HG02623 (cell line): ENCODE results near the gene DEAF1.
"Not testable (repeated sequence)": the region's sequence is repeated elsewhere in the genome, so short reads cannot be mapped to it uniquely, and the experiment has no call there.

Experiments
- ATAC-seq: cut with Tn5 transposase; IDR thresholded peaks from one replicate; pipeline ENCODE4 v1.9.1; 2021; ENCODE audit warnings: moderate library complexity; ENCODE audit not compliant: unreplicated experiment

DEAF1 gene

GRCh38 chr11:680970-681369, 14.1 kb downstream of the DEAF1 start:
- no peak for ATAC-seq

GRCh38 chr11:680476-680875, 14.5 kb downstream of the DEAF1 start:
- no peak for ATAC-seq

GRCh38 chr11:679271-680207, 15.5 kb downstream of the DEAF1 start:
- ATAC-seq = no peak

- no peak for ATAC-seq
Observed at GRCh38 chr11:678297-678696, 16.7 kb downstream of the DEAF1 start.

- no peak for ATAC-seq
Observed at GRCh38 chr11:674406-674805, 20.6 kb downstream of the DEAF1 start.

GRCh38 chr11:673866-674265, 21.2 kb downstream of the DEAF1 start:
- ATAC-seq = no peak

GRCh38 chr11:665704-666281, 29.2 kb downstream of the DEAF1 start:
- no peak for ATAC-seq

GRCh38 chr11:665062-665703, 29.8 kb downstream of the DEAF1 start:
- no peak for ATAC-seq

- ATAC-seq = no peak
Observed at GRCh38 chr11:662689-663274, 32.2 kb downstream of the DEAF1 start.

- ATAC-seq = no peak
Observed at GRCh38 chr11:660681-661444, 34.2 kb downstream of the DEAF1 start.

- ATAC-seq = no peak
Observed at GRCh38 chr11:660281-660680, 34.7 kb downstream of the DEAF1 start.

GRCh38 chr11:659532-660085, 35.4 kb downstream of the DEAF1 start:
- no peak for ATAC-seq

GRCh38 chr11:657691-658126, 37.3 kb downstream of the DEAF1 start:
- no peak for ATAC-seq

GRCh38 chr11:656866-657265, 38.2 kb downstream of the DEAF1 start:
- no peak for ATAC-seq

- ATAC-seq = no peak
Observed at GRCh38 chr11:656426-656825, 38.6 kb downstream of the DEAF1 start.

GRCh38 chr11:655036-655726, 39.8 kb downstream of the DEAF1 start:
- no peak for ATAC-seq

GRCh38 chr11:654444-654843, 40.6 kb downstream of the DEAF1 start:
- ATAC-seq = not testable (repeated sequence)

- ATAC-seq = no peak
Observed at GRCh38 chr11:653837-654236, 41.2 kb downstream of the DEAF1 start.

GRCh38 chr11:653136-653535, 41.9 kb downstream of the DEAF1 start:
- not testable (repeated sequence) for ATAC-seq

- ATAC-seq = no peak
Observed at GRCh38 chr11:650482-650881, 44.5 kb downstream of the DEAF1 start.
